Measurements from ENCODE around the gene SFT2D1.

- TF ChIP-seq SUZ12 (IDR thresholded peaks at IDR 0.05; ENCODE audit: extremely low read depth, insufficient read depth, insufficient read length) (no peak), YY1 (IDR thresholded peaks at IDR 0.05; ENCODE audit: insufficient read depth, insufficient read length) (no peak)
Observed at GRCh38 chr6:166274739-166275370, 67.5 kb downstream of the SFT2D1 start.
